Naive thymus-derived CD4-positive, alpha-beta T cell (primary cell): Measurements from ENCODE around the gene RNF227. TPM values are rescaled to one million over a fixed set of nuclear protein-coding genes. Genes with fewer than 3 reads are reported as not detected.
A peak's percentile ranks its signal among the peaks of the same experiment; 100 is the strongest.

ENCODE experiments used
- ATAC-seq: fragments of 150-1000 bp; cut with Tn5 transposase; 2 replicates; pipeline ENCODE4 v1.10.0; 2021; ENCODE audit warnings: mild to moderate bottlenecking, moderate library complexity
- CTCF ChIA-PET: fragments of 350-600 bp; sonication (Branson Sonifier 250); formaldehyde crosslinking; loops from one replicate; lab custom pipeline; 2021; ENCODE audit warnings: antibody characterized with exemption; lab: Charles Lee
- POLR2A ChIA-PET: fragments of 350-600 bp; sonication (Branson Sonifier 250); formaldehyde crosslinking; loops from one replicate; lab custom pipeline; 2021; ENCODE audit warnings: antibody characterized with exemption, inconsistent platforms; lab: Charles Lee
- DNase-seq, 9 donors: peaks; one replicate each; pipeline versions ENCODE4 v3.0.0 to v3.0.0-alpha.2; 2020 to 2022; ENCODE audit warnings: mixed read lengths in 1 of 9
- H3K27ac ChIP-seq: one replicate; pipeline ENCODE4 v1.7.0; 2013; ENCODE audit warnings: mild to moderate bottlenecking, low read depth, low read length, moderate library complexity
- H3K27me3 ChIP-seq, 2 donors: one replicate each; pipeline ENCODE4 v1.7.0; 2013; ENCODE audit warnings: low read length in 2 of 2, mild to moderate bottlenecking in 2 of 2, moderate library complexity in 2 of 2; ENCODE audit not compliant: control insufficient read depth in 2 of 2, insufficient read depth in 2 of 2
- H3K36me3 ChIP-seq, 3 experiments: 1 replicate in 2 of 3; 2 replicates in 1 of 3; pipeline ENCODE4 v1.7.0; 2013; ENCODE audit warnings: low read length in 3 of 3, mild to moderate bottlenecking in 3 of 3, moderate library complexity in 1 of 3; ENCODE audit not compliant: insufficient read depth in 3 of 3, control insufficient read depth in 2 of 3
- H3K4me1 ChIP-seq, 2 donors: one replicate each; pipeline ENCODE4 v1.7.0; 2013; ENCODE audit warnings: low read length in 2 of 2, mild to moderate bottlenecking in 2 of 2, moderate library complexity in 1 of 2; ENCODE audit not compliant: control insufficient read depth in 2 of 2, insufficient read depth in 2 of 2
- H3K4me3 ChIP-seq: 2 replicates; pipeline ENCODE4 v1.7.0; 2013; ENCODE audit warnings: mild to moderate bottlenecking, low read length
- H3K9me3 ChIP-seq, 3 experiments: 1 replicate in 2 of 3; 2 replicates in 1 of 3; pipeline ENCODE4 v1.7.0; 2013; ENCODE audit warnings: low read length in 3 of 3; ENCODE audit not compliant: control insufficient read depth in 2 of 3
- H3K27ac Mint-ChIP-seq, 9 donors: one replicate each; pipeline ENCODE4 v1.8.0; 2020 to 2022; ENCODE audit warnings: mixed read lengths in 9 of 9, mild to moderate bottlenecking in 8 of 9, moderate library complexity in 5 of 9, inconsistent platforms in 2 of 9
- H3K27me3 Mint-ChIP-seq, 5 donors: one replicate each; pipeline ENCODE4 v1.8.0; 2021 to 2022; ENCODE audit warnings: mixed read lengths in 5 of 5, mild to moderate bottlenecking in 1 of 5
- H3K36me3 Mint-ChIP-seq, 5 donors: one replicate each; pipeline ENCODE4 v1.8.0; 2020 to 2022; ENCODE audit warnings: mixed read lengths in 5 of 5, mild to moderate bottlenecking in 3 of 5, inconsistent platforms in 1 of 5
- H3K4me1 Mint-ChIP-seq, 7 donors: one replicate each; pipeline ENCODE4 v1.8.0; 2020 to 2022; ENCODE audit warnings: mixed read lengths in 7 of 7, mild to moderate bottlenecking in 3 of 7, inconsistent platforms in 1 of 7
- H3K4me3 Mint-ChIP-seq, 10 donors: one replicate each; pipeline ENCODE4 v1.8.0; 2020 to 2022; ENCODE audit warnings: mild to moderate bottlenecking in 10 of 10, mixed read lengths in 10 of 10, moderate library complexity in 6 of 10, inconsistent platforms in 2 of 10
- H3K9me3 Mint-ChIP-seq, 11 donors: one replicate each; pipeline ENCODE4 v1.8.0; 2020 to 2022; ENCODE audit warnings: mixed read lengths in 11 of 11, mild to moderate bottlenecking in 4 of 11, inconsistent platforms in 1 of 11, moderate library complexity in 1 of 11
- intact Hi-C, 2 donors: fragments of 100-400 bp; cut with micrococcal nuclease; formaldehyde crosslinking; loops; one replicate each; pipeline ENCODE4 v1.15.1; 2023
- polyA plus RNA-seq, 2 donors: library from polyadenylated mRNA; unstranded; fragments of 300-500 nt; fragmentation: Illumina TruSeq; gene quantifications; one replicate each; pipeline ENCODE4 v1.2.3, GENCODE V29; 2021
- total RNA-seq, 6 experiments: library from RNA in 5 of 6; stranded (reverse) in 5 of 6; gene quantifications; 1 replicate in 5 of 6; 2 replicates in 1 of 6; pipeline ENCODE4 v1.2.3 and lab custom pipeline; 2021 to 2026

RNF227 gene
- total and polyA plus RNA-seq, 7 experiments from 2014 or later, result 2.6 to 8.2 (median 4.9) TPM

DNA sequence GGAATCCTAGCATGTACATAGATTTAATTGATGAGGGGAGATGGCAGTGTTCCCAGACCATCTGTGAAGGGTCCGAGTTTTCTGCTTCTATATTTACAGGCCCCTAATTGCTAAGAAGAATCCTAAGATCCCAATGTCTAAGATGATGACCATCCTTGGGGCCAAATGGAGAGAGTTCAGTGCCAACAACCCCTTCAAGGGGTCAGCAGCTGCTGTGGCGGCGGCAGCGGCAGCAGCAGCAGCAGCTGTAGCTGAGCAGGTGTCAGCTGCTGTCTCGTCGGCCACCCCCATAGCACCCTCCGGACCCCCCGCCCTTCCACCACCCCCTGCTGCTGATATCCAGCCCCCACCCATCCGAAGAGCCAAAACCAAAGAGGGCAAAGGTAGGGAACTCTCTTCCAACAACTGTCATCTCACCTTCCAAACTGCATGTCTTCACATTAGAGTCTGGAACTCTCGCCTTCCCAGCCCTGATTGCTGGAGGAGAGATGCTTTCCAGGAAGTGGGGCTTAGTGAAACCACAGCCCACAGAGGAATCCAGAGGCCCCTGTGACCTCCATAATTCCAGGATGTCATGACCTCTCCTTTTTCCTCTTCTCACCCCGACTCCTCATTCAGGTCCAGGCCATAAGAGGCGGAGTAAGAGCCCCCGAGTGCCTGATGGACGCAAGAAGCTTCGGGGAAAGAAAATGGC lies 22.8 kb downstream of the RNF227 start:
- no peaks in the 10 kb centered on the region for H3K27me3 ChIP-seq
- no peak for ATAC-seq
- Mint-ChIP-seq H3K36me3 (peaks cover 20 to 56% (median 41%) of the 10 kb centered on the region in 5 donors), H3K9me3 (no peaks in the 10 kb centered on the region), H3K4me1 (peaks cover 8 to 33% (median 25%) of the 10 kb centered on the region in 7 donors), H3K4me3 (no peak overlapping the region), H3K27me3 (no peaks in the 10 kb centered on the region), H3K27ac (peak overlapping the region in 5 of 9 donors; percentile 15 to 54 (median 32))
- POLR2A ChIA-PET, result interaction anchor here (0.6 kb wide), 1 partner anchor 487 kb away, joined by 3 read pairs; no protein-coding TSS in a partner anchor
- DNase-seq, result no peak
- peaks cover 39 to 83% (median 52%) of the 10 kb centered on the region in 3 experiments for H3K36me3 ChIP-seq
- H3K4me3 ChIP-seq, result no peak overlapping the region
- no peaks in the 10 kb centered on the region for H3K9me3 ChIP-seq
- no peak overlapping the region for H3K27ac ChIP-seq
- intact Hi-C loops, result no loop called here
- CTCF ChIA-PET, result interaction anchor here (0.6 to 0.8 kb wide), 3 partner anchors 30 to 597 kb away, joined by 3 read pairs; no protein-coding TSS in a partner anchor
- peaks cover 12 to 15% of the 10 kb centered on the region in 2 donors for H3K4me1 ChIP-seq

- Histone ChIP-seq H3K27me3 (no peaks in the 10 kb centered on the region), H3K4me3 (peak overlapping the region; percentile 61), H3K9me3 (no peaks in the 10 kb centered on the region), H3K36me3 (peaks cover 16 to 58% (median 29%) of the 10 kb centered on the region in 3 experiments), H3K27ac (peak overlapping the region; percentile 91), H3K4me1 (peaks cover 15 to 21% of the 10 kb centered on the region in 2 donors)
- intact Hi-C loops, result loop anchor here (5.0 to 10.0 kb wide), 4 partner anchors 43 to 407 kb away; partner anchors contain the start of genes CNTROB (in 1 of the 2), POLR2A (in 1 of the 2), SLC35G6 (in 1 of the 2) and TRAPPC1 (in 1 of the 2)
- Mint-ChIP-seq H3K36me3 (peaks cover 9 to 28% (median 12%) of the 10 kb centered on the region in 5 donors), H3K9me3 (peaks cover 0 to 6% (median 0%) of the 10 kb centered on the region in 11 donors), H3K27ac (peak overlapping the region in 3 of 9 donors; percentile 2 to 73 (median 32)), H3K4me3 (peak overlapping the region in 2 of 10 donors; percentile 8 to 10), H3K4me1 (peaks cover 0 to 17% (median 8%) of the 10 kb centered on the region in 7 donors), H3K27me3 (no peaks in the 10 kb centered on the region)
- ChIA-PET POLR2A (interaction anchor here (0.7 to 1.1 kb wide), 7 partner anchors 10 to 34 kb away, joined by 3 to 4 read pairs (median 3); no protein-coding TSS in a partner anchor), CTCF (interaction anchor here (0.5 to 1.4 kb wide), 7 partner anchors 9 to 272 kb away, joined by 3 to 4 read pairs (median 3); no protein-coding TSS in a partner anchor)
- ATAC-seq, result no peak
- peak in 2 of 9 donors; percentile 31 to 33 for DNase-seq
Measured at GRCh38 chr17:7889166-7889955, 26.7 kb downstream of the RNF227 start.

DNA sequence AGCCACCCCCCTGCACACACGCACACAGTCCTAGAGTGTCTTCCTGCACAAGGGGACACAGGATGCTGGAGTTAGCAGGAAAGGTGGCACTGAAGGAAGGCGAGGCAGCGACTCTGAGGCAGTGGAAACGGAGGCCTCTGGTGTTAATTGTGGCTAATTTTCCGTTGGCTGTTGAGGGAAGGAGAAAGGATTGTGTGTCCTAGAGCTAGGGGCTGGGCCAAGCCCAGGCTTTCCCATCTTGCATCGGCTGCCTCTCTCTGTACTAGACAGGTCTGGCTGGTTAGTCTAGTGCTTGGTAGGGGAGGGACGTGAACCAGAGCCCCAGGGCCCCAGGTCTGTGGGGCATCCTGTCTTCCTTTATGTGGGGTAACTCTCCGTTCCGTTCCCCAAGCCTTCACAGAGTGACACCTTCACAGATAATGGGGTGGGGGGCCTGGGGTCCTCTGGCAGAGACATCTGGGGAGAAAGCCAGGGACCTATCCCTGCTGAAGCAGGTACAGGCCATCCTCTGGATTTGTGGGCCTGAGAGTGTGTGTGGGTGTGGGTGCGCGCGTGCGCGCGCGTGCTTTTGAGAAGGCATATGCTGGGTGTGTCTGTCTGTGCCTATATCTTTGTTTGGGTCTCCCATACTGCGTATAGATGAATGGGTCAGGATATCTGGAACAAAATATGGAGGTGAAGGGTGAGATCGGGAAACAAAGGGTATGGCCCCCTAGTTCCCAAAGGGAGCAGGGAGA lies 27.7 kb downstream of the RNF227 start, which contains the start of gene CHD3:
Gene CHD3 (plus strand): TSS at position 606 of the 737 bp plus-strand sequence. CDS start 212 bp downstream, outside the sequence.
- DNase-seq (peak in 8 of 9 donors; percentile 41 to 66 (median 47)), ATAC-seq (peak; percentile 10)
- H3K4me1 Mint-ChIP-seq, result peaks cover 0 to 17% (median 8%) of the 10 kb centered on the region in 7 donors
- peaks cover 9 to 17% (median 12%) of the 10 kb centered on the region in 5 donors for H3K36me3 Mint-ChIP-seq
- peaks cover 23 to 28% of the 10 kb centered on the region in 2 donors for H3K4me1 ChIP-seq
- POLR2A ChIA-PET, result interaction anchor here (0.7 to 1.2 kb wide), 6 partner anchors 11 to 33 kb away, joined by 3 to 4 read pairs (median 4); partner anchors contain the start of gene NAA38
- peaks cover 0 to 6% (median 0%) of the 10 kb centered on the region in 11 donors for H3K9me3 Mint-ChIP-seq
- H3K27ac ChIP-seq, result peak within 1 kb of the TSS; percentile 91
- H3K4me3 ChIP-seq, result peak within 1 kb of the TSS; percentile 61
- CTCF ChIA-PET, result interaction anchor here (1.2 to 1.4 kb wide), 3 partner anchors 10 to 102 kb away, joined by 3 to 4 read pairs (median 4); no protein-coding TSS in a partner anchor
- H3K36me3 ChIP-seq, result peaks cover 7 to 48% (median 19%) of the 10 kb centered on the region in 3 experiments
- H3K9me3 ChIP-seq, result no peaks in the 10 kb centered on the region
- no peaks in the 10 kb centered on the region for H3K27me3 ChIP-seq
- H3K27ac Mint-ChIP-seq, result peak within 1 kb of the TSS in 3 of 9 donors; percentile 2 to 73 (median 32)
- H3K27me3 Mint-ChIP-seq, result no peaks in the 10 kb centered on the region
- peak within 1 kb of the TSS in 2 of 10 donors; percentile 8 to 10 for H3K4me3 Mint-ChIP-seq
- intact Hi-C loops, result loop anchor here (5.0 to 10.0 kb wide), 4 partner anchors 44 to 406 kb away; partner anchors contain the start of genes CNTROB (in 1 of the 2), POLR2A (in 1 of the 2), SLC35G6 (in 1 of the 2) and TRAPPC1 (in 1 of the 2)

DNA sequence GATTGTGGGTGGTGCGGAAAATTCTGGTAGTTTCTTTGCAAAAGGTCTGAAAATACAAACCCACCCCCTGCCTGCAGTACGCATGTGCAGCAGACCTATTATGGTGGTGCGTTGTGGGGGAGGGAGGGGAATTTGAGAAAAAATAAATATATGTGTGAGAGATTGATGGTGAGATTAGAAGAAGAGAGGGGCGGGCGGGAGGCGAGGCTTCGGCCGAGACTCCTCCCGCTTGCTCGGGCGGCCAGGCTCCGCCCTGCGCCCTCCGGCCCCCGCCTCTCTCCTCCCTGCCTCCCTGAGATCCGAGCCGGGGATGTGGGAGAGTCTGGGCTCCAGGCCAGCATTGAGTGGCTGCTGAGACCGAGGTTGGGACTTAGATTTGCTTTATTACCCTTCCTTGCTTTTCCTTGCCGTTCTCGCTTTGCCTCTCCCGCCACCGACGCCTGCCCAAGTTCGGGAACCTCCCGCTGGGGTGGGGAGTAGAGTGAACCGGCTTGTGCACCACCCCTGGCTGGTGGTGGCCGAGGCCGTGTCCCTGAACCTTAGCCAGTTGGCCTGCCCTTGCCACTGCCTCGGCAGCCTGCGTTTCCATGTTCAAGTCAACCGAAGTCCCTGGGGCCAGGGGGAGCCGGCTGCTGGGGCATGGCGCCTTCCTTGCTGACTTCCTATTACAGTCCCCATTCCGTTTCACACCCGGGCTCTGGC lies 28.5 kb downstream of the RNF227 start:
- H3K27me3 Mint-ChIP-seq, result no peaks in the 10 kb centered on the region
- H3K9me3 ChIP-seq, result no peaks in the 10 kb centered on the region
- H3K9me3 Mint-ChIP-seq, result peaks cover 0 to 6% (median 0%) of the 10 kb centered on the region in 11 donors
- H3K27ac ChIP-seq, result peak overlapping the region; percentile 91
- H3K4me1 ChIP-seq, result peaks cover 28 to 29% of the 10 kb centered on the region in 2 donors
- H3K27ac Mint-ChIP-seq, result no peak overlapping the region
- POLR2A ChIA-PET, result interaction anchor here (1.2 kb wide), 1 partner anchor 30 kb away, joined by 4 read pairs; the partner anchor contains the start of gene NAA38
- no peak overlapping the region for H3K4me3 Mint-ChIP-seq
- peak overlapping the region; percentile 61 for H3K4me3 ChIP-seq
- no peaks in the 10 kb centered on the region for H3K27me3 ChIP-seq
- DNase-seq (peak; percentile 41 to 96 (median 93)), ATAC-seq (peak; percentile 83)
- H3K36me3 ChIP-seq, result peaks cover 7 to 41% (median 19%) of the 10 kb centered on the region in 3 experiments
- peaks cover 0 to 17% (median 8%) of the 10 kb centered on the region in 7 donors for H3K4me1 Mint-ChIP-seq
- intact Hi-C loops, result loop anchor here (1.0 to 10.0 kb wide), 21 partner anchors 8 to 452 kb away; partner anchors contain the start of genes CNTROB (in 2 of the 2), NAA38 (in 2 of the 2), CTC1 (in 1 of the 2) and KDM6B (in 1 of the 2)
- CTCF ChIA-PET, result no interaction called here
- peaks cover 9 to 14% (median 12%) of the 10 kb centered on the region in 5 donors for H3K36me3 Mint-ChIP-seq

DNA sequence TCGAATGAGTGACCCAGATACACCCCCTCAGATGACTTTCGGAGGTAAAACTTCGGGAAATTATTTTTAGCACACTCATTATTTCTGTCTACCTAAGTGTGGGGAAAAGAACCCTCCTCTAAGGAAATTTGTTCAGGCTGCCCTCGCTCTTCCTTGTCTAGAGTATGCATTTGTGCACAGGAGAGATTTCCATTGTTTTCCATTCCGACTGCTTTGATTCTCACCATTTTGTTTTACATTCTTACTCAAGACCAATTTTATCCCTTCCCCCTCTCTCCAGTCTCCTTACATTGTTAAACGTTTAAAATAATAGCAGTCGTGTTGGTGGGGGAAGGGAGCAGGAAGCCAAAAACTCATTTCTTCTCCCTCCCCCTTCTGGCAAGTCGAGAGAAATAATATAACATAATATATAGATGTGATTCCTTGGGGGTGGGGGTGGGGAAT lies 29.0 kb downstream of the RNF227 start:
- Mint-ChIP-seq H3K9me3 (peaks cover 0 to 6% (median 0%) of the 10 kb centered on the region in 11 donors), H3K27ac (no peak overlapping the region), H3K36me3 (peaks cover 9 to 13% (median 11%) of the 10 kb centered on the region in 5 donors), H3K4me1 (peaks cover 0 to 17% (median 7%) of the 10 kb centered on the region in 7 donors), H3K27me3 (no peaks in the 10 kb centered on the region), H3K4me3 (no peak overlapping the region)
- peak overlapping the region; percentile 91 for H3K27ac ChIP-seq
- ChIA-PET POLR2A (interaction anchor here (1.3 to 1.7 kb wide), 5 partner anchors 18 to 50 kb away, joined by 5 to 14 read pairs (median 6); partner anchors contain the start of genes CYB5D1 and NAA38), CTCF (no interaction called here)
- no peaks in the 10 kb centered on the region for H3K27me3 ChIP-seq
- H3K4me1 ChIP-seq, result peaks cover 28 to 35% of the 10 kb centered on the region in 2 donors
- peaks cover 7 to 36% (median 17%) of the 10 kb centered on the region in 3 experiments for H3K36me3 ChIP-seq
- intact Hi-C loops, result loop anchor here (1.0 to 10.0 kb wide), 21 partner anchors 8 to 452 kb away; partner anchors contain the start of genes CNTROB (in 2 of the 2), NAA38 (in 2 of the 2), CTC1 (in 1 of the 2) and KDM6B (in 1 of the 2)
- H3K9me3 ChIP-seq, result no peaks in the 10 kb centered on the region
- H3K4me3 ChIP-seq, result peak overlapping the region; percentile 61
- DNase-seq (no peak), ATAC-seq (no peak)
